HL-60/S4 (cell line): ENCODE measurements around the gene MAPK6.
"Not testable (repeated sequence)": the region's sequence is repeated elsewhere in the genome, so short reads cannot be mapped to it uniquely, and the experiment has no call there.

ENCODE experiments used
- in situ Hi-C: fragments of 300-500 bp; cut with MboI; formaldehyde crosslinking; loops from 2 replicates; pipeline ENCODE4 v1.14.3; 2022; ENCODE audit warnings: low sequenced_read_pairs

The MAPK6 gene

GRCh38 chr15:52018693-52019393 is at the start of gene MAPK6:
TSS of gene MAPK6 (plus strand) at chr15:52019219. CDS start at chr15:52046461, 27,242 bp downstream.
- in situ Hi-C loops: no loop called here

- in situ Hi-C loops: no loop called here
These were observed 49.3 kb upstream of the MAPK6 start for GRCh38 chr15:51969728-51970127.

GRCh38 chr15:51970132-51970817 is 48.7 kb upstream of the MAPK6 start:
- in situ Hi-C loops: no loop called here

GRCh38 chr15:51971032-51971374 is 48.0 kb upstream of the MAPK6 start:
- in situ Hi-C loops: no loop called here

- in situ Hi-C loops: no loop called here
These were observed 47.5 kb upstream of the MAPK6 start, which contains the start of gene LEO1 for GRCh38 chr15:51971375-51972133. TSS of gene LEO1 (minus strand) at chr15:51971778. CDS start at chr15:51971745, 33 bp downstream.

GRCh38 chr15:51973220-51973619 is 45.8 kb upstream of the MAPK6 start:
- in situ Hi-C loops: no loop called here

GRCh38 chr15:51973775-51974174 is 45.2 kb upstream of the MAPK6 start:
- in situ Hi-C loops: no loop called here

- in situ Hi-C loops: no loop called here
These were observed 36.8 kb upstream of the MAPK6 start for GRCh38 chr15:51982013-51982769.

GRCh38 chr15:51982770-51983103 is 36.3 kb upstream of the MAPK6 start:
- in situ Hi-C loops: no loop called here

- in situ Hi-C loops: no loop called here
These were observed 27.9 kb upstream of the MAPK6 start for GRCh38 chr15:51991141-51991540.

- in situ Hi-C loops: no loop called here
These were observed 26.1 kb upstream of the MAPK6 start for GRCh38 chr15:51992953-51993352.

- in situ Hi-C loops: no loop called here
These were observed 16.7 kb upstream of the MAPK6 start for GRCh38 chr15:52002351-52002750.

GRCh38 chr15:52003089-52003488 is 15.9 kb upstream of the MAPK6 start:
- in situ Hi-C loops: not testable (repeated sequence)

- in situ Hi-C loops: no loop called here
These were observed 15.3 kb upstream of the MAPK6 start for GRCh38 chr15:52003710-52004109.

GRCh38 chr15:52004806-52005205 is 14.2 kb upstream of the MAPK6 start:
- in situ Hi-C loops: no loop called here

- in situ Hi-C loops: no loop called here
These were observed 13.0 kb upstream of the MAPK6 start for GRCh38 chr15:52005748-52006701.

GRCh38 chr15:52006702-52007340 is 12.2 kb upstream of the MAPK6 start:
- in situ Hi-C loops: no loop called here

- in situ Hi-C loops: no loop called here
These were observed 10.7 kb upstream of the MAPK6 start for GRCh38 chr15:52008359-52008697.

- in situ Hi-C loops: no loop called here
These were observed 10.2 kb upstream of the MAPK6 start for GRCh38 chr15:52008698-52009434.
